Middle frontal gyrus (tissue), 1 donor: ENCODE data around the gene PERM1.
"Not testable (repeated sequence)": the region's sequence is repeated elsewhere in the genome, so short reads cannot be mapped to it uniquely, and the experiment has no call there.

Source experiments
- DNase-seq: peaks from one replicate; pipeline ENCODE4 v3.0.0-alpha.2; 2015; ENCODE audit warnings: low spot score; ENCODE audit errors: extremely low spot score

Gene PERM1

DNA sequence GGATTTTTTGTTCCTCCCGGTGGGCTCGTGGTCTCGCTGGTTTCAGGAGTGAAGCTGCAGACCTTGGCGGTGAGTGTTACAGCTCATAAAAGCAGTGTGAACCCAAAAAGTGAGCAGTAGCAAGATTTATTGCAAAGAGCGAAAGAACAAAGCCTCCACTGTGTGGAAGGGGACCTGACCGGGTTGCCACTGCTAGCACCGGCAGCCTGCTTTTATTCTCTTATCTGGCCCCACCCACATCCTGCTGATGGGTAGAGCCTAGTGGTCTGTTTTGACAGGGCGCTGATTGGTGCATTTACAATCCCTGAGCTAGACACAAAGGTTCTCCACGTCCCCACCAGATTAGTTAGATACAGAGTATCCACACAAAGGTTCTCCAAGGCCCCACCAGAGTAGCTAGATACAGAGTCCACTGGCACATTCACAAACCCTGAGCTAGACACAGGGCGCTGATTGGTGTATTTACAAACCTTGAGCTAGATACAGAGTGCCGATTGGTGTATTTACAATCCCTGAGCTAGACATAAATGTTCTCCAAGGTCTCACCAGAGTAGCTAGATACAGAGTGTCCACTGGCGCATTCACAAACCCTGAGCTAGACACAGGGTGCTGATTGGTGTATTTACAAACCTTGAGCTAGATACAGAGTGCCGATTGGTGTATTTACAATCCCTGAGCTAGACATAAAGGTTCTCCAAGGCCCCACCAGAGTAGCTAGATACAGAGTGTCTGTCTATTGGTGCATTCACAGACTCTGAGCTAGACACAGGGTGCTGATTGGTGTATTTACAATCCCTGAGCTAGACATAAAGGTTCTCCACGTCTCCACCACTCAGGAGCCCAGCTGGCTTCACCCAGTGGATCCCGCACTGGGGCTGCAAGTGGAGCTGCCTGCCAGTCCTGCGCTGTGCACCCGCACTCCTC, 35.8 kb upstream of the PERM1 start:
- DNase-seq: not testable (repeated sequence)

DNA sequence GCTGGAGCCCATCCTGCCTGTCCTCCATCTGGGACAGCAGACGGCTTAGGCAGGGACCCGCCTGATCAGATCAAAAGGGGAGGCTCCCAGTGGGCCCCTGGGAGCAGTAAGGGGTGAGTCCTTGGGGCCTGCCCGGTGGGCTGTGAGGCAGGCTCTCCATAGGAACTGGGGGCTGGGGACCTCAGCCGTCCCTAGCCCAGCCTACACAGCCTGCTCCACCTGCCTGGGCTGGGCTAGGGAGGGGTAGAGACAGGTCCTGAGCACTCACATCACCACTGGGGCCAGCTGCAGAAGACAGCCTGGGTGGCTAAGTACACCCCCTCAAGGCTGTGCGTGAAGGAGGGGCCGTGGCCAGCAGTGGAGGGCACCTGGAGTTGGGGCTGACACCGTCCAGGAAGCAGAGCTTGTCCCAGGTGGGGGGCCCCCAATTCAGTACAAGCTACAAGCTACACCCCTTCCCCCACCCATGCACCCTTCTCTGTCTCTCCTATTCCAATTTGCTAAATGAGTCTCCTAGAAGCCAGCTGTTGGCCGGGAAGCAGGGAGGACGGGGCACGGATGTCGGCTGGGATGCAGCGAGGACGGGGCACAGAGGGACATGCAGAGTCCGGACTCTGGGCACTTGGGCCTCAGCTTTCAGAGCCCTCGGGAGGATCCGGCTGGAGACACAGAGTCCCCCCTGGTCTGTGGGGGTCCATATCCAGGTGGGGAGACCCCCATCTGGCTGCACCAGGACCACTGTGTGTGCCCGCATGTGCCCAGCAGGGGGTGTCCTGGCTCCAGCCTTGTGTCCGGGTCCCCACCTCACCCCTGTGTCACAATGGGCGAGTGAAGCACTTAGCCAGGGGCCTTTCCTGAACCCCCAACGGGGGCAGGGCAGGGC, 33.1 kb upstream of the PERM1 start:
- no peak for DNase-seq

DNA sequence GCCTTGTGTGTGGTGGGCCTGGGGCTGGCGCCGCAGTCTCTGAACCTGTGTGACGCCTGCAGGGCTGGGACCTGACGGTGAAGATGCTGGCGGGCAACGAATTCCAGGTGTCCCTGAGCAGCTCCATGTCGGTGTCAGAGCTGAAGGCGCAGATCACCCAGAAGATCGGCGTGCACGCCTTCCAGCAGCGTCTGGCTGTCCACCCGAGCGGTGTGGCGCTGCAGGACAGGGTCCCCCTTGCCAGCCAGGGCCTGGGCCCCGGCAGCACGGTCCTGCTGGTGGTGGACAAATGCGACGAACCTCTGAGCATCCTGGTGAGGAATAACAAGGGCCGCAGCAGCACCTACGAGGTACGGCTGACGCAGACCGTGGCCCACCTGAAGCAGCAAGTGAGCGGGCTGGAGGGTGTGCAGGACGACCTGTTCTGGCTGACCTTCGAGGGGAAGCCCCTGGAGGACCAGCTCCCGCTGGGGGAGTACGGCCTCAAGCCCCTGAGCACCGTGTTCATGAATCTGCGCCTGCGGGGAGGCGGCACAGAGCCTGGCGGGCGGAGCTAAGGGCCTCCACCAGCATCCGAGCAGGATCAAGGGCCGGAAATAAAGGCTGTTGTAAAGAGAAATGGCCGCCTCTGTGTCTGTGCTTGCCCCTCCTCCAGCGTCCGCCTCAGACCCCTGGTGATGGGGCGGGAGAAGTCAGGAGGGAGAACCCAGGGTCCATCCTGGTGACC, 32.2 kb upstream of the PERM1 start:
- no peak for DNase-seq

DNA sequence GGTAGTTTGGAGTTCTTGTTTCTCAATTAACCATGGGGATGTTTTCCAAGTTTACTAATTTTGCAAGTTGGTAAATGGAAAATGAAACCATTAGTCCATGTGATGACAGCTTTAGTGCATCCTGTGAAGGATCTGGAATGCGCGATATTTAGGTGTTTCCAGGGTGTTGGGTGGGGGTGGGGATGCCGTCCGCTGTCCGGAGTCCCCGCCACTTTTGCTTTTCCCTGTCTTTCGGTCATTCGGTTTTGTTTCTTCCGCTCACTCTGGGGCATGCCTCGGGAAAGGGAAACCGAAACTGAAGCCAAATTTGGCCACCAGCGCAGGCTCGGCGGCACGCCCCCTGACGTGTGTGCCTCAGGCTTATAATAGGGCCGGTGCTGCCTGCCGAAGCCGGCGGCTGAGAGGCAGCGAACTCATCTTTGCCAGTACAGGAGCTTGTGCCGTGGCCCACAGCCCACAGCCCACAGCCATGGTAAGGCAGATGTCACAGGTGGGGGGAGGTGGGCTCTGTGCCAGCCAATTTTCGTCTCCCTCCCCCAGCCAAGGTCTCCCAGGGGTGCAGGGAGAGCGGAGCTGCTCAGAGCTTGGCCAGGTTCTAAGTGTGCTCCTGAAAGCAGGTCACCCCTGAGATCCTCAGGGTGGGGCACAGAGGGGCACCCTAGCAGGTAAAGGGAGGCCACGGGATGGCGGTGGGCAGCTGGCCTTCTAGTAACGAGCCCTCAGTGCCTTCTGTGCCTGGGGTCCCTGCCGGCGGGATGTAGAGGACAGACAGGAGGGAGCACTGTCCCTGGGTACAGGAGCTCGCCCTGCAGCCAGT, 31.4 kb upstream of the PERM1 start, which contains the start of gene ISG15:
Gene ISG15 (plus strand): TSS at position 393 of the 817 bp plus-strand sequence. CDS start 77 bp downstream, at position 470.
- DNase-seq: peak; percentile 70

DNA sequence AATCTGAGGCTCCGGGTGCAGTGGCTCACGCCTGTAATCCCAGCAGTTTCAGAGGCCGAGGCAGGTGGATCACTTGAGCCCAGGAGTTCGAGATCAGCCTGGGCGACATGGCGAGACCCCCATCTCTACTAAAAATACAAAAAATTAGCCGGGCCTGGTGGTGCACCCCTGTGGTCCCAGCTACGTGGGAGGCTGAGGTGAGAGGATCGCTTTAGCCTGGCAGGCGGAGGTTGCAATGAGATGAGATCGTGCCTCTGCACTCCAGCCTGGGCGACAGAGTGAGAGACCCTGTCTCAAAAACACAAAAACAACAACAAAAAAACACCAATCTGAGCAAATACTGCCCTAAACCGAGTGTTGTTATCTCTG, 30.8 kb upstream of the PERM1 start:
- DNase-seq: not testable (repeated sequence)

DNA sequence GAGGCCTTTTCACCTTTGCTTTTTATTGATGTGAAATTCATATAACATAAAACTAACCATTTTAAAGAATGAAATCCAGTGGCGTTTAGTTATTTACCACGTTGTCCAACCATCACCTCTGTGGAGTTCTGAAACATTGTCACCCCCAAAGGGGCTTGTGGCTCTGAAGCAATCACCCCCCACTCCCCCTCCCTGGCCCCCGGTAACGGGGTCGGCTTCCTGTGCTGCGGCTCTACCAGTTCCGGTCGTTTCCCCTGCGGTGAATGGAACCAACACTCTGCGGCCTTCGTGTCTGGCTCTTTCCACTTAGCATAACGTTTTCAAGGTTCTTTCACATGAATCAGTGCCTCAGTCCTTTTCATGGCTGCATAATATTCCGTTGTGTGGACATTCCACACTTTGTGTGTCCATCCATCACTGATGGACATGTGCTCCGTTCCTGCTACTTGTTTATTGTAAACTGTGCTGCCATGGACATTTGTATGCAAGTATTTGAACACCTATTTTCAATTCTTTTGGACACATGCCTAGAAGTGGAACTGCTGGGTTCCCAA, 29.6 kb upstream of the PERM1 start:
- no peak for DNase-seq

DNA sequence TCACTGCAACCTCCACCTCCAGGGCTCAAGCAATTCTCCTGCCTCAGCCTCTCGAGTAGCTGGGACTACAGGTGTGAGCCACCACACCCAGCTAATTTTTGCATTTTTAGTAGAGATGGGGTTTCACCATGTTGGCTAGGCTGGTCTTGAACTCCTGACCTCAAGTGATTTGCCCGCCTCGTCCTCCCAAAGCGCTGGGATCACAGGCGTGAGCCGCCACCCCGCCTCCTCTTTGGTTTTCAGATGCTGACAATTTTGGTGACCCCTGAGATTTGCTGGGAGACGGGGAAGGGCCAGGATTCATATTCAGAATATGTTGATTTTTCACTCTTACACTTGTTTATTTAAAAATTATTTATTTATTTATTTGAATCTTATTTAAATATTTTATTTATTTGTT, 28.2 kb upstream of the PERM1 start:
- not testable (repeated sequence) for DNase-seq

DNA sequence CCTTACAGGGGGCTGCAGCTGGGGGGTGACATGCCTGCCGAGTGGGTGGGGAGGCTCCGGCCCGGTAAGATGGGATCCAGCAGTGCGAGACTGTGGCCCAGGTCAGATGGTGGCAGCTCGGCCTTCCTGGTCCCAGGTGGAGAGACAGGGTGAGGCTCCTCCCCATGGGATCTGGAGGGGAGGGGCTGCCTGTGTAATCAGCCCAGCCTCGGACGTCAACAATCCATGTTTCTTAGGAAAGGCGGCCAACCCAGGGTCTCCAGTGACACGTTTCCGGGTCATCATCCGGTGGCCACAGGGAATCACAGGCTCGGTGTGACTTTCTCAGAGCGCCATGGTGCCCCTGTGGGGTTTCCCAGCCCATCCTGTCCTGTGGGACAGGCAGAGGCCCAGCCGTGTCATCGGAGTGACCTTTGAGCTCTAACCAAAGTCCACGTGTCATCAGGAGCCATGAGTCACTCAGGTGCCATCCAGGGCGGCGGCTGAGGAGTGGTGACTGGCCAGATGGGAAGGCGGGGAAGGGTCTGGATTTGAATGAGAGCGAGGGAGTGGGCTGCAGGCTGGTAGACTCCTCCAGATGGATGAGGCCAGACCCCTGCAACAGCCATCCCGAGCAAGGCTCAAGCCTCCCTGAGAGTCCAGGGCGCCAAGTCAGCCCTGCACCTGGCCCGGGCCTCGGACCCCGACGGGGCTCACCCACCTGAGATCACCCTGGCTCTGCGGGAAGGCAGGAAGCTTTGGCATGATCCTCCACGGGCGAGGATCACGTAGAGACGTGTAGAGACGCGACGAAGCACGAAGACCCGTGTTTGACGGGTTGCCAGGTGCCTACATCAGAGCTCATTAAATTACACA, 24.6 kb upstream of the PERM1 start:
- no peak for DNase-seq

DNA sequence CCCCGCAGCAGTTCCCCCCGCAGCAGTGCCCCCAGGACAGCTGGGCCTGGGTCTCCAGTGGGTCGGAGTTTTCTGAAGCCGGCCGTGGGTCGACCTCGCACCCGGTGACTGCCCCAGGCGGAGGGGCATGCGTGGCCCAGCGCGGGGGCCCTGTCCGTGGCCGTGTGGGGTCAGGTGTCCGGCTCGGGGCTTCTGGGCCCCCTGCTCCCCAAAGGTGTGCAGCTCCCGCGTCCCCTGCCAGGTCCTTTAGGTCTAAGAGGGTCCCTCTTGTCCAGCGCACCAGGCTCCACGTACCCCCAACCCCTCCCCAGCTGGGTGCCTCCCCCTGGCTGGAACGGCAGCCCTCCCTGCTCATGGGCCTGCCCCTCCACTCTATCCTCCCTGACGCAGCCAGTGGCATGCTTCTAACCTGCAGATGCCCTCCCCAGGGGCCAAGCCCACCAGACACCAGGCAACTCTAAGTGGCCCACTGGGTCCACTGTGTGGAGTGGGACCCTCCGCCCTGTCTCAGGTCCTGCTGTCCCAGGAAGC, 23.9 kb upstream of the PERM1 start:
- no peak for DNase-seq

DNA sequence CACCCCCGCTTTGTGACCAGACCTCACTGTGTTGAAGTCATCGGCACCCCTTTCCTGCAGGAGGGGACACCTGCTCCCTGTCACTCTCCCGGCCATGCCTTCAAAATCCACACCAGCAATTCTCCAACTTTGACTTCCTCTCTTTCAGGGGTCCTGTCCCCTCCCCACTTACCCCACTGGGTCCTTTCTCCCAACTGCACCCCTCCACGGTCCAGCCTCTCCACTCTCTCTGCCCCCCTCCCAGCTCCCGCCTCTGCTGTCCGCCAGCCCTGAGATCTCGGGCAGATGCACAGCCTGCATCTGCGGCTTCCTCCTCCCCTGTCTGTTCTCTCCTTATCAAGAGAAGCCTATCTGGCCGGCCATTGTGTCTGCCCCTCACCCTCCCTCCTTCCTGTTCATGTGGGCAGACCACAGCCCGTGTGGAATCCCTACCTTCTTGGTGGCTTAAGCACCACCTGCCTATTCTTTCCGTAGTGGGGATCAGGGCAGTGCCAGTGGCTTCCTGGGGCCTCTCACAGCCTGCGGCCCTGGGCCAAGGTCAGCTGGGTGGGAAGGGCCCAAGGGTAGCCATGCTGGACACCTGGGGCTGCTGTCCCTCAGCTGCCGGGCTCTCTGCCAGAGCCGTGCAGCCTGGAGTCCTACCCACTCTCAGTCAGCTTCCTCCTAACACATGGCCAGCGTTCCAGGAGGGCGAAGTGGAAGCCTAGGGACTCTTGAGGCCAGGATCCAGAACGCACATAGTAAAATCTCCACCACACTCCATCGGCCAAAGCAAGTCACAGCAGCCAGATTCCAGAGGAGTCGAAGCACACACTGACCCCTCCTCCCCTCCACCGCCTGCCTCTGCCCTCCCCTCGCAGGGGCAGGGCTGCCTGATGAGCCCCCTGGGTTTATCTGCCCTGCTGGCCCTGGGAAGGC, 23.1 kb upstream of the PERM1 start:
- DNase-seq: no peak

DNA sequence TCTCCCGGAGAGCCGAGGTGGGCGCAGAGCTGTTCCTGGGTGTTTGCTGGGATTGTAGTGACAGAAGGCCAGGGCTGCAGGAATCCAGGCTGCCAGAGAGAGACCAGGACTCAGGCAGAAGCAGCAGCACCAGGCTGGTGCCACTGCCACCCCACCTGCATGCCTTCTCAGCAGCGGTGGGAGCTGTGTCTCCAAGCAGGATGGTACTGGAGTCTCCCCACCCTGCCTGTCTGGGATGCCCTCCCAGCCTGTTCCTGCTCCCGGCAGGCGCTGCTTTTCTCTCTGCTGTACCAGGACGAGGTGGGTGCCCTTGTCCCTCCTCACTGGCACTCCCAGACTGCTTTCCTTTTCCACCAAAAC, 22.5 kb upstream of the PERM1 start:
- DNase-seq: no peak

DNA sequence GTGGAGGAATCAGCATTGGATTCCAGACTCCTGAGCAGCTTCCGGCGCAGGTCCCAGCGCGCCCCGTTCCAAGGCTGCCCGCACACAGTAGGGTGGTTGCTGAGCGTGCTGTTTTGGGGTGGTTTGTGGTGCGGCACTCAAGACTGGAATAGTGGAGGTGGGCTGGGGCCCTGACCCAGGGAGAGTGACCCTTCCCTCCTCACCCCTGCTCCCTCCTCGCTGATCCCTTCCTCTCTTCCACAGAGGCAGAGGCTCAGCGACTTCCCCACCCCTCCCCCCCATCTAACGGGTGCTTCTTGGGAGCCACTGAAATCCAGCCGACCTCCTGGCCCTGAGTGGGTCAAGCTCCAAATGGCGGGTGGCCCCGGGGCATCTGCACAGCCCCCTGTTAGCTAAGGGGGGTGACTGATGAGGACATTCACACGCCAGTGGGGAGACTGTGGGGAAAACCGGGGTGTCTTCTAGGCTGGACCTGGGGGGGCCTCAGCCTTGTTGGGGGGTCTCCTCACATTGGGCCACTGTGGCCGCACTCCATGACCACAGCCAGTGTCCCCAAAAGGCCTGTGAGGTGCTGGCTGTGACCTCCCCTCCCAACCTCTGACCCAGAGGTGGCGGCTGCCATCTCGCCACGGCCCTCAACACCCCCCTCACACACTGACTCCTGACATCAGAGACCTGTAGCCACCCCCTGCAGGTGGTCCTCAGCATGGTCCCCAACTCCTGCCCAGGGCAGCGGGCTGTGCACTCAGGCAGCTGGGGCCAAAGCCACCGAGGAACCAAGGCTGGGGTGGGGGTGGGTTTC, 21.9 kb upstream of the PERM1 start:
- no peak for DNase-seq

DNA sequence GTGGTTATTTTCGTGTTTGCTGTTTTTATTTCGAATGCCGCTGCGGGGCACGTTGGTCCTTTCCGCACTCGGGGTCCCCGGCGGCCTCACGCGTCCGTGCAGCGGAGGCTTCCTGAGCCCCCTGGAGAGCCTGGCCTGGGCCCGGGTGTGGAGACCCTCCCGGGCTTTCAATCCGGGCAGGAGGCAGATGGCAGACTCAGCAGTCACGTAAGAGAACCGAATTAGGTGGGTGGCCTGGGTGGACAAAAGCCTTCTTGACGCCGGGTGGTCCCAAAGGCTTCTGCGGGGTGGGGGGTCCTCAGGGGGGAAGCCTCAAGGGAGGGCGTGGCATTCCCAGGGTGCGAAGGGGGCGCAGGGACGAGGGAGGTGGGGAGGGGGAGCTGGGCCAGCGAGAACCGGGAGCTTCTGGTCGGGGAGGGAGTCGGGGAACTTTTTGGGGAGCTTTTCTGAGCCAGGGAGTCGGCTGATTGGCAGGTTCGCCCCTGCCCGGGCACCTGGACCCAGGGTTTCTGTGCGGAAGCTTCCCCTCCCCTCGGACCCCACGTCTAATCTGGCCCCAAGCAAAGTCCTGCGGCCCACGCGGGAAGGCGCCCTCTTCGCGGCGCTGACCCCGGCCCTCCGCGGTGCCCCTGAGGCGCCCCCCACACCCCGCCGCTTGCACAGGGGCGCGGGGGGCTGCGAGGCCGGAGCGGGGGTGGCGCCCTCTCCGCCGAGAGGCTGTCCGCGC, 19.3 kb upstream of the PERM1 start:
- DNase-seq: no peak

DNA sequence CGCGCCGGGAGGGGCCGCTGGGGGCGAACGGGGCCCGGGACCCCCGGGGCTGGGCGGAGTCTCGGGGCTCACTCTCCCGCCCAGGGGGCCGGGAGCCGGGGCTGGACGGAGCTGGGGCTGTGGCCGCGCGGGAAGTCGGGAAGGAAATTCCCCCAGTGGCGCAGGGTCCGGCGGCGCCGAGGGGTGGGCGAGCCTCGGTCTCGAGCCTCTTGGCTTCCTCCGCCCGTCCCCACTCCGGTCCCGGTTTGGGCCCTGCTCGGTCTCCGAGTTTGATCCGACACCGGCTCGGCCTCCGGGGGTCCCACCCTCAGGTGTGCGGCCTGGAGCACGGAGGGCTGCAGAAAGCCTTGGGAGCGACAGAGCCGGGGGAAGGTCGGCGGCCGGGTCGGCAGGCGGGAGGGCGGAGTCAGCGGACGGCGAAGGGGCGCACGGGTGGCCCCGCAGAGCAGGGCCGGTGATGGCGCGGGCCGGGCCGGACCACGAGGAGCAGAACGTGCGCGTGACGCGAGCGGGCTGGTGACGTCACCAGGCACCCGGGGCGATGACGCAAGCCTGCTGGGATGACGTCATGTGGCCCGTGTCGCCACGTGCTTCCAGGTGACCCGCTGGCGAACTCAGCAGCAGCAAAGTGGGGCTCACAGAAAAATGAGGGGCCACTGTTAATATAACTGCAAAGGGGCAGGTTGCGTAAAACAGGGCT, 18.6 kb upstream of the PERM1 start:
- DNase-seq: no peak

DNA sequence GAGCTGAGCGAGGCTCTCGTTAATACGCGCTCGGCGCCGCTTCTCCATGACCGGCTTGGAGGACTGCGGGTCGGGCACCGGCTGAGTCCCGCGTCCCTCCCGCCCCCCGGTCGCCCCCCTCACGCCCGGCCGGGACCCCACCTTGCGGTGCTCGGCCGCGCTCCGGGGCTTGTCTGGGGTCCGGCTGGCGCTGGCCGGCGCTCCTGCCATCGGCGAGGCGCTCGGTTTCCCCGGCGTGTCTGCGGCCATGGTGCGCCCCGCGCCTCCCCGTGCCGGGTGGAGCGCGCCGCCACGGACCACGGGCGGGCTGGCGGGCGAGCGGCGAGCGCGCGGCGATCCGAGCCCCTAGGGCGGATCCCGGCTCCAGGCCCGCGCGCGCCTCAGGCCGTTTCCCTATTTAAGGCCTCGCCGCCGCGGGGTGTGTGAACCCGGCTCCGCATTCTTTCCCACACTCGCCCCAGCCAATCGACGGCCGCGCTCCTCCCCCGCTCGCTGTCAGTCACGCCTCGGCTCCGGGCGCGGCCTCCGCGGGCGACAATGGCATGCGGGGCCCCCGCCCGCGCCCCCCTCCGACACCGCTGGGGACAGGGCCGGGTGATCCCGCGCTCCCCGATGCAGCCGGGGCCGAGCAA, 17.9 kb upstream of the PERM1 start, which contains the start of gene HES4:
Gene HES4 (minus strand): TSS at position 373 of the 632 bp plus-strand sequence. CDS start 124 bp downstream, at position 249.
- peak; percentile 62 for DNase-seq
